ENCODE data around the gene TLCD3B. TPM values are rescaled to one million over a fixed set of nuclear protein-coding genes. Genes with fewer than 3 reads are reported as not detected.
A peak's percentile ranks its signal among the peaks of the same experiment; 100 is the strongest.

TLCD3B gene
- total RNA-seq, result 1 to 10 TPM; 3.7 to 4.0 TPM

GRCh38 chr16:30030841-30031413 is at the start of gene TLCD3B:
Gene TLCD3B (minus strand): TSS chr16:30031271. CDS start chr16:30030527, 744 bp downstream.
- Mint-ChIP-seq H3K4me3 (peak within 1 kb of the TSS; percentile 8), H3K27me3 (peaks cover 46% of the 10 kb centered on the region), H3K9me3 (ENCODE audit: low read depth) (no peaks in the 10 kb centered on the region), H3K36me3 (ENCODE audit: low read depth) (no peaks in the 10 kb centered on the region), H3K4me1 (peaks cover 8% of the 10 kb centered on the region), H3K27ac (no peak within 1 kb of the TSS)
- intact Hi-C loops (cut with DNase I, micrococcal nuclease), result no loop called here
- DNase-seq (no peak), ATAC-seq (no peak)
- CTCF ChIA-PET, result interaction anchor here (0.7 to 4.5 kb wide), 11 partner anchors 8 to 331 kb away, joined by 3 to 22 read pairs (median 5); partner anchors contain the start of genes ASPHD1, C16orf92, SEZ6L2 and TMEM219
- POLR2A ChIA-PET, result no interaction called here

GRCh38 chr16:30079480-30079879 is 48.4 kb upstream of the TLCD3B start:
- ATAC-seq, result no peak
- Mint-ChIP-seq H3K27me3 (no peaks in the 10 kb centered on the region), H3K9me3 (ENCODE audit: low read depth) (no peaks in the 10 kb centered on the region), H3K4me1 (peaks cover 26% of the 10 kb centered on the region), H3K27ac (peak overlapping the region; percentile 25), H3K4me3 (no peak overlapping the region), H3K36me3 (ENCODE audit: low read depth) (peaks cover 62% of the 10 kb centered on the region)
- intact Hi-C loops (cut with DNase I, micrococcal nuclease), result loop anchor here in 1 of 2 experiments (5.0 kb wide), 1 partner anchor 1527 kb away; the partner anchor contains the start of gene SGF29
- CTCF ChIA-PET, result interaction anchor here (0.7 to 2.3 kb wide), 4 partner anchors 11 to 100 kb away, joined by 3 to 14 read pairs (median 5); partner anchors contain the start of gene TBX6
- no peak for DNase-seq
- POLR2A ChIA-PET, result no interaction called here

- POLR2A ChIA-PET, result no interaction called here
- Mint-ChIP-seq H3K27me3 (no peaks in the 10 kb centered on the region), H3K4me3 (no peak overlapping the region), H3K9me3 (ENCODE audit: low read depth) (no peaks in the 10 kb centered on the region), H3K27ac (no peak overlapping the region), H3K4me1 (peaks cover 26% of the 10 kb centered on the region), H3K36me3 (ENCODE audit: low read depth) (peaks cover 57% of the 10 kb centered on the region)
- CTCF ChIA-PET, result interaction anchor here (0.8 to 2.3 kb wide), 3 partner anchors 11 to 23 kb away, joined by 5 to 14 read pairs (median 5); partner anchors contain the start of gene TBX6
- ATAC-seq (no peak), DNase-seq (no peak)
- intact Hi-C loops (cut with DNase I, micrococcal nuclease), result loop anchor here in 1 of 2 experiments (5.0 kb wide), 1 partner anchor 1526 kb away; the partner anchor contains the start of gene SGF29
Observed at GRCh38 chr16:30078744-30079143, 47.7 kb upstream of the TLCD3B start.

GRCh38 chr16:30077656-30078055 is 46.6 kb upstream of the TLCD3B start:
- no peaks in the 10 kb centered on the region for H3K9me3 Mint-ChIP-seq (ENCODE audit: low read depth)
- DNase-seq (no peak), ATAC-seq (no peak)
- ChIA-PET POLR2A (interaction anchor here (2.3 kb wide), 1 partner anchor 14 kb away, joined by 10 read pairs; the partner anchor contains the start of gene TBX6), CTCF (interaction anchor here (0.6 to 2.1 kb wide), 4 partner anchors 8 to 15 kb away, joined by 3 to 10 read pairs (median 4); partner anchors contain the start of gene TBX6)
- peak overlapping the region; percentile 80 for H3K27ac Mint-ChIP-seq
- peaks cover 26% of the 10 kb centered on the region for H3K4me1 Mint-ChIP-seq
- peak overlapping the region; percentile 89 for H3K4me3 Mint-ChIP-seq
- H3K27me3 Mint-ChIP-seq, result no peaks in the 10 kb centered on the region
- intact Hi-C loops (cut with DNase I, micrococcal nuclease), result loop anchor here in 1 of 2 experiments (5.0 kb wide), 1 partner anchor 1525 kb away; the partner anchor contains the start of gene SGF29
- peaks cover 51% of the 10 kb centered on the region for H3K36me3 Mint-ChIP-seq (ENCODE audit: low read depth)

GRCh38 chr16:30076276-30076791 is 45.3 kb upstream of the TLCD3B start:
- ATAC-seq (no peak), DNase-seq (no peak)
- H3K9me3 Mint-ChIP-seq (ENCODE audit: low read depth), result no peaks in the 10 kb centered on the region
- H3K4me3 Mint-ChIP-seq, result peak overlapping the region; percentile 89
- H3K4me1 Mint-ChIP-seq, result peaks cover 26% of the 10 kb centered on the region
- intact Hi-C loops (cut with DNase I, micrococcal nuclease), result loop anchor here in 1 of 2 experiments (1.0 to 5.0 kb wide), 2 partner anchors 20 to 1524 kb away; partner anchors contain the start of genes SGF29 and YPEL3
- POLR2A ChIA-PET, result interaction anchor here (0.6 to 2.3 kb wide), 5 partner anchors 11 to 331 kb away, joined by 3 to 10 read pairs (median 6); partner anchors contain the start of genes ALDOA, TBX6 and ZNF771
- peak overlapping the region; percentile 91 for H3K27ac Mint-ChIP-seq
- CTCF ChIA-PET, result interaction anchor here (0.6 to 2.1 kb wide), 5 partner anchors 9 to 106 kb away, joined by 3 to 10 read pairs (median 4); partner anchors contain the start of gene TBX6
- H3K36me3 Mint-ChIP-seq (ENCODE audit: low read depth), result peaks cover 53% of the 10 kb centered on the region
- H3K27me3 Mint-ChIP-seq, result no peaks in the 10 kb centered on the region

- ChIA-PET CTCF (interaction anchor here (0.6 to 1.5 kb wide), 3 partner anchors 17 to 105 kb away, joined by 3 to 5 read pairs (median 3); no protein-coding TSS in a partner anchor), POLR2A (interaction anchor here (0.6 to 2.3 kb wide), 6 partner anchors 10 to 332 kb away, joined by 3 to 11 read pairs (median 6); partner anchors contain the start of genes ALDOA, TBX6 and ZNF771)
- ATAC-seq (peak; percentile 82), DNase-seq (peak; percentile 96)
- Mint-ChIP-seq H3K4me3 (peak within 1 kb of the TSS; percentile 89), H3K9me3 (ENCODE audit: low read depth) (no peaks in the 10 kb centered on the region), H3K4me1 (peaks cover 26% of the 10 kb centered on the region), H3K27me3 (no peaks in the 10 kb centered on the region), H3K36me3 (ENCODE audit: low read depth) (peaks cover 57% of the 10 kb centered on the region), H3K27ac (peak within 1 kb of the TSS; percentile 91)
- intact Hi-C loops (cut with DNase I, micrococcal nuclease), result loop anchor here (1.0 to 5.0 kb wide), 4 partner anchors 10 to 1523 kb away; partner anchors contain the start of genes ALDOA (in 2 of the 2), SGF29 (in 1 of the 2) and YPEL3 (in 1 of the 2)
Observed at GRCh38 chr16:30075503-30076275, 44.6 kb upstream of the TLCD3B start, which contains the start of gene PPP4C. Gene PPP4C (plus strand): TSS chr16:30075994. CDS start chr16:30076378, 384 bp downstream.

- peaks cover 36% of the 10 kb centered on the region for H3K4me1 Mint-ChIP-seq
- DNase-seq, result no peak
- intact Hi-C loops (cut with DNase I, micrococcal nuclease), result no loop called here
- H3K36me3 Mint-ChIP-seq (ENCODE audit: low read depth), result peaks cover 70% of the 10 kb centered on the region
- H3K9me3 Mint-ChIP-seq (ENCODE audit: low read depth), result no peaks in the 10 kb centered on the region
- H3K4me3 Mint-ChIP-seq, result no peak overlapping the region
- no peaks in the 10 kb centered on the region for H3K27me3 Mint-ChIP-seq
- POLR2A ChIA-PET, result interaction anchor here (0.8 kb wide), 1 partner anchor 116 kb away, joined by 4 read pairs; no protein-coding TSS in a partner anchor
- no peak overlapping the region for H3K27ac Mint-ChIP-seq
- no peak for ATAC-seq
- CTCF ChIA-PET, result interaction anchor here (1.2 kb wide), 1 partner anchor 22 kb away, joined by 4 read pairs; no protein-coding TSS in a partner anchor
Observed at GRCh38 chr16:30070490-30070889, 39.4 kb upstream of the TLCD3B start.

GRCh38 chr16:30069611-30070462 is 38.8 kb upstream of the TLCD3B start:
- Mint-ChIP-seq H3K36me3 (ENCODE audit: low read depth) (peaks cover 73% of the 10 kb centered on the region), H3K4me1 (peaks cover 33% of the 10 kb centered on the region), H3K4me3 (peak overlapping the region; percentile 33), H3K27me3 (no peaks in the 10 kb centered on the region), H3K9me3 (ENCODE audit: low read depth) (no peaks in the 10 kb centered on the region), H3K27ac (peak overlapping the region; percentile 58)
- DNase-seq (no peak), ATAC-seq (no peak)
- ChIA-PET CTCF (interaction anchor here (0.9 to 1.2 kb wide), 2 partner anchors 23 to 222 kb away, joined by 4 read pairs; no protein-coding TSS in a partner anchor), POLR2A (interaction anchor here (0.8 kb wide), 1 partner anchor 116 kb away, joined by 4 read pairs; no protein-coding TSS in a partner anchor)
- intact Hi-C loops (cut with DNase I, micrococcal nuclease), result loop anchor here (5.0 to 10.0 kb wide), 3 partner anchors 335 to 1145 kb away; partner anchors contain the start of genes RABEP2 (in 1 of the 2), ZNF689 (in 1 of the 2) and ZNF771 (in 1 of the 2)

- ATAC-seq, result no peak
- POLR2A ChIA-PET, result interaction anchor here (0.6 kb wide), 1 partner anchor 340 kb away, joined by 5 read pairs; no protein-coding TSS in a partner anchor
- intact Hi-C loops (cut with DNase I, micrococcal nuclease), result loop anchor here (5.0 to 10.0 kb wide), 3 partner anchors 336 to 1144 kb away; partner anchors contain the start of genes RABEP2 (in 1 of the 2), ZNF689 (in 1 of the 2) and ZNF771 (in 1 of the 2)
- peaks cover 80% of the 10 kb centered on the region for H3K36me3 Mint-ChIP-seq (ENCODE audit: low read depth)
- no peaks in the 10 kb centered on the region for H3K27me3 Mint-ChIP-seq
- H3K9me3 Mint-ChIP-seq (ENCODE audit: low read depth), result no peaks in the 10 kb centered on the region
- CTCF ChIA-PET, result interaction anchor here (0.8 to 1.3 kb wide), 4 partner anchors 8 to 313 kb away, joined by 3 to 4 read pairs (median 4); partner anchors contain the start of gene TBX6
- H3K27ac Mint-ChIP-seq, result peak overlapping the region; percentile 87
- peak overlapping the region; percentile 59 for H3K4me3 Mint-ChIP-seq
- peaks cover 30% of the 10 kb centered on the region for H3K4me1 Mint-ChIP-seq
- DNase-seq, result peak; percentile 76
Observed at GRCh38 chr16:30068750-30069610, 37.9 kb upstream of the TLCD3B start.
